SW480 (cell line): ENCODE results near the gene ATG4D.
A peak's percentile ranks its signal among the peaks of the same experiment; 100 is the strongest.
"Not testable (repeated sequence)": the region's sequence is repeated elsewhere in the genome, so short reads cannot be mapped to it uniquely, and the experiment has no call there.

Experiments
- DNase-seq: peaks from one replicate; pipeline ENCODE4 v3.0.0-alpha.2; 2016; ENCODE audit warnings: low spot score

ATG4D gene

GRCh38 chr19:10519421-10519820 lies 24.3 kb upstream of the ATG4D start:
- no peak for DNase-seq

GRCh38 chr19:10520652-10521318 lies 22.9 kb upstream of the ATG4D start:
- DNase-seq = no peak

- no peak for DNase-seq
These were observed 22.1 kb upstream of the ATG4D start for GRCh38 chr19:10521461-10522171.

DNA sequence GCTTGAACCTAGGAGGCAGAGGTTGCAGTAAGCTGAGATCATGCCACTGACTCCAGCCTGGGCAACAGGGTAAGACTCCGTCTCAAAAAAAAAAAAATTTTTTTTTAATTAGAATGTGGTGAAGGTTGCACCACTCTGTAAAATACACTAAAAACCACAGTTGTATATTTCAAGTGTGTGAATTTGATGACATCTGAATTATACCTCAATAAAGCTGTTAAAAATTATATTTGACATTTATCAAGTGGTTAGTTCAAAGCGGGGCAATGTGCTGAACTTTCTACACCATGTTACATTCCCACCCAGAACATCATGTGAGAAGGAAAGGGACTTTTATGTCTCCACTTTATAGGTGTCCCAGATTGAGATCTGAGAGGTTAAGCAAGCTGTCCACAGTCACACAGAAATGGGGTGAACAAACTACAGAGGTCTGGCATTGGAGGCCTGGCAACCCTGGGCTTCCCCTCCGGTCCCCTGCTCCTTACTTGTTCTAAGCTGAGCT lies 20.5 kb upstream of the ATG4D start:
- no peak for DNase-seq

DNA sequence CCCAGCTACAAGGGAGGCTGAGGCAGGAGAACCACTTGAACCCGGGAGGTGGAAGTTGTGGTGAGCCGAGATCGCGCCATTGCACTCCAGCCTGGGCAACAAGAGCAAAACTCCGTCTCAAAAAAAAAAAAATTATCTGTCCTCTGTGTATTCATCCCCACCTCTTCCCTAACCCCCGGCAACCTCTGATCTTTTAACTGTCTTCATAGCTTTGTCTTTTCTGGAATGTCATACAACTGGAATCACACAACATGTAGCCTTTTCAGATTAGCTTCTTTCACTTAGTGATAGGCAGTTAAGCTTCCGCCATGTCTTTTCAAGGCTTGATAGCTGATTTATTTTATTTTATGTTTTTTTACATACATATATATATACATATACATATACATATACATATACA lies 18.1 kb upstream of the ATG4D start:
- DNase-seq = no peak

DNA sequence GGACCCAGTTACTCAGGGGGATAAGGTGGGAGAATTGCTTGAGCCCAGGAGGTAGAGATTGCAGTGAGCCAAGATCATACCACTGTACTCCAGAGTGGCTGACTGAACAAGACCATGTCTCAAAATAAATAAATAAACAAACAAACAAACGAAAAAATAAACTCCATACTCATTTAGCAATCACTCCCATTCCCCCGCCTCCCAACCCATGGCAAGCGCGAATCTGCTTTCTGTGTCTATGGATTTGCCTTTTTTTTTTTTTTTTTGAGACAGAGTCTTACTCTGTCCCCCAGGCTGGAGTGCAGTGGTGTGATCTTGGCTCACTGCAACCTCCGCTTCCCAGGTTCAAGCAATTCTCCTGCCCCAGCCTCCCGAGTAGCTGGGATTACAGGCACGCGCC lies 16.8 kb upstream of the ATG4D start:
- DNase-seq = not testable (repeated sequence)

- no peak for DNase-seq
These were observed 11.2 kb upstream of the ATG4D start for GRCh38 chr19:10532457-10532856.

- no peak for DNase-seq
These were observed 9.9 kb upstream of the ATG4D start for GRCh38 chr19:10533646-10534386.

DNA sequence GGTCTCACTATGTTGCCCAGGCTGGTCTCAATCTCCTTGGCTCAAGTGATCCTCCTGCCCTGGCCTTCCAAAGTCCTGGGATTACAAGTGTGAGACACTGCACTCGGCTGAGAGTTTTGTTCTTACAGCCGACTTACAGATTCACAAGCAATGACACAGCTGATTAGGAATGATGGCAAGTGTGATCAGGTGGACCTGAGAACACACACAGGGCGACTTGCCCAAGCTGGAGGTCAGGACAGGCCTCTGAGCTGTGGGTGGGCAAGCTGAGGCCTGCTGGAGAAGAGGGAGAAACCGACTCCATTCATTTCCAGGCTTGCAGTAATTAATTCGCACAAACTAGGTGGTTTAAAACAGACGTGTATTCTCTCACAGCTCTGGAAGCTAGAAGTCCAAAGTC lies 8.1 kb upstream of the ATG4D start:
- no peak for DNase-seq

DNA sequence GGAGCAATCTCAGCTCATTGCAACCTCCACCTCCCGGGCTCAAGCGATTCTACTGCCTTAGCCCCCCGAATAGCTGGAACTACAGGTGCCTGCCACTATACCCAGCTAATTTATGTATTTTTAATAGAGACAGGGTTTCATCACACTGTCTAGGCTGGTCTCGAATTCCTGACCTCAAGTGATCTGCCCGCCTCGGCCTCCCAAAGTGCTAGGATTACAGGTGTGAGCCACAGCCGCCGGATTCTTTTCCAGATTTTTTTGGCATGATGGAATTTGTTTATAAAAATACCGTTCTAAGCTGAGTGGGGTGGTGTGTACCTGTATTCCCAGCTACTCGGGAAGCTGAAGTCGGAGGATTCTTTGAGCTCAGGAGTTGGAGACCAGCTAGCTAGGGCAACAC lies 6.0 kb upstream of the ATG4D start:
- DNase-seq = no peak

DNA sequence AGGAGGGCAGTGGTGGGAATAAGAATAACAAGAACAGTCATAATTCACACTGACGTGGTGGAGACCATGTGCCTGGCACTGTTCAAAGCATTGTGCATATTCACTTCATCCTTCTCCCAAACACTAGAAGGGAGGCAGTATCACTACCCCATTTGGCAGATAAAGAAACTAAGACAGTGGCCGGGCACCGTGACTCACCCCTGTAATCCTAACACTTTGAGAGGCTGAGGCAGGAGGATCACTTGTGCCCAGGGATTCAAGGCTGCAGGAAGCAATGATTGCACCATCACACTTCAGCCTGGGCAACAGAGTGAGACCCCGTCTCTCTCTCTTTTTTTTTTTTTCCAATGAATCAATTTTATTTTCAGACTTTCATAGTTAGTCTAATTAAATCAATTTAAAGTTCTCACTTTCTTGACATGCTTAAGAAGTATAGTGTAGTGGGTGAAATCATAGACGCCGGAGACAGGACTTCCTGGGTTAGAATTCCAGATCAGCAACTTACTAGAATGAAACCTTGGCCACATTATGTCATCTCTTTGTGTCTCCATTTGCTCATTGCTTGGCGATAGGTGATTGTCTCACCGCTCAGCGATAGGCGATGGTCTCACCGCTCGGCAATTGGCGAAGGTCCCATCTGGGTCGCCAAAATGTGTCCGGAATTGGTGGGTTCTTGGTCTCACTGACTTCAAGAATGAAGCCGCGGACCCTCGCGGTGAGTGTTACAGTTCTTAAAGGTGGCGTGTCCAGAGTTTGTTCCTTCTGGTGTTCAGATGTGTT lies 5.3 kb upstream of the ATG4D start:
- no peak for DNase-seq

GRCh38 chr19:10539016-10539415 lies 4.7 kb upstream of the ATG4D start:
- DNase-seq = not testable (repeated sequence)

DNA sequence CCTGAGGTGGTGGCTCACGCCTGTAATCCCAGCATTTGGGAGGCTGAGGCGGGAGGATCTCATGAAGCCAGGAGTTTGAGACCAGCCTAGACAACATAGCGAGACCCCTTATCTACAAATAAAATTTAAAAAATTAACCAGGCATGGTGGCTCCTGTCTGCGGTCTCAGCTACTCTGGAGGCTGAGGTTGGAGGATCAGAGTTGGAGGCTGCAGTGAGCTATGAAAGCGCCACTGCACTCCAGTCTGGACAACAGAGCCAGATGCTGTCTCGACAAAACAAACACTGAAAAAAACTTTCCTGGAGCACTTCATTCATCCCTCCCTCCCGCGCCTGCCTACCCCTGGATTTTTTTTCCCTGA lies 665 bp upstream of the ATG4D start:
- no peak for DNase-seq

DNA sequence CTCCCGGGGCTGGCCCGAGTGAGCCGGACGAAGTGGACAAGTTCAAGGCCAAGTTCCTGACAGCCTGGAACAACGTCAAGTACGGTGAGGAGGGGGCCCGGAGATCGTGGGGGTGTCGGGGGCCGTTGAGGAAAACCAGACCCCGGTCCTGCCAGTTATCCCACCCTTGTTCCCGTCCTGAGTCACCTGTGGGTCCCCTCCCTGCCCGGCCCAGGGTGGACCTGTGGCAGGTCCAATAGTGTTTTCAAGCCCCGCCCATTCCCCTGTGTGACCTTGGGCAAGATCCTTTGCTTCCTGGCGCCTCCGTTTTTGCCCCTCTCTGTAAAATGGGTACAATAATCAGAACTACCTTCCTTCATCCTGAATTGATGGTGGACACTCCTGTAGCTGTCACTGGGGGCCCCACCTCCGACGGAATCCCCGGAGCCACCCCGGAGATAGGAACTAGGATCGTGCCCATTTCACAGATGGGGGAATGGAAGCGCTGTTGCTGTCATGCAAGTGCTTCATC lies 593 bp downstream of the ATG4D start:
- no peak for DNase-seq

- DNase-seq = no peak
These were observed 1.1 kb downstream of the ATG4D start for GRCh38 chr19:10544753-10545251.

GRCh38 chr19:10546817-10547216 lies 3.1 kb downstream of the ATG4D start:
- DNase-seq = no peak

- DNase-seq = no peak
These were observed 5.1 kb downstream of the ATG4D start for GRCh38 chr19:10548746-10549276.

DNA sequence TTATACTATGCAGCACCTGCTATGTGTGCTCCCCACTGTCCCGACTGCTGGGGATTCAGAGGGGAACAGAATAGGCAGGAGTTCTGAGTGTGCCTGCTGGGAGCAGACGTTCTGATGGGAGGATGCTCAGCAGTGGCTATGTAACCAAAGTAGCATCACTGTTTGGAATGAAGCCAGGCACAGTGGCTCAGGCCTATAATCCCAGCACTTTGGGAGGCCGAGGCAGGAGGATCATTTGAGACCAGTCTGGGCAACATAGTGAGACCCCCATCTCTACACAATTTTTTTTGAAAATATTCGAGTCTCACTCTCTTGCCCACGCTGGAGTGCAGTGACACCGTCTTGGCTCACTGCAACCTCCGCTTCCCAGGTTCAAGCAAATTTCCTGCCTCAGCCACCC lies 6.0 kb downstream of the ATG4D start:
- no peak for DNase-seq

- DNase-seq = no peak
These were observed 6.6 kb downstream of the ATG4D start for GRCh38 chr19:10550336-10550735.

- not testable (repeated sequence) for DNase-seq
These were observed 7.3 kb downstream of the ATG4D start for GRCh38 chr19:10551006-10551405.

DNA sequence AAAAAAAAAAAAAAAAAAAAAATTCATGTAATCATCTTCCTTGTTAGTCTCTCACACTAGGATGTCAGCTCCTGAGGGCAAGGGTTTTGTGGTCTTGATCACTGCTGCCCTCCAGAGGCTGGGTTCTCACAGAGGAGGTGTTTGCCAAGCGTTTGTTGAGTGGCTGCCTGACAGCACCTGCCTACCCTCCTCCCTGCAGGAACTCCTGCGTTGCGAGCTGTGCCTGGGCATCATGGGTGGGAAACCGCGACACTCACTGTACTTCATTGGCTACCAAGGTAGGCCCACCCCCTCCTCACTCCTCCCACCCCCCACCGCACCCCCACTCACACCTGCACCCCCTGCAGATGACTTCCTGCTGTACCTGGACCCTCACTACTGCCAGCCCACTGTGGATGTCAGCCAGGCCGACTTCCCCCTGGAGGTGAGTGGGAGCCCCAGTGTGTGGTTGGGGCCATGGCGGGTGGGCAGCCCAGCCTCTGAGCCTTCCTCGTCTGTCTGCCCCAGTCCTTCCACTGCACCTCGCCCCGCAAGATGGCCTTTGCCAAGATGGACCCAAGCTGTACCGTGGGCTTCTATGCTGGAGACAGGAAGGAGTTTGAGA lies 8.1 kb downstream of the ATG4D start:
- DNase-seq = peak; percentile 43
